IPS-18c (cell line): ENCODE results near the gene PRDM15.

ENCODE experiments used
- H3K4me3 ChIP-seq: 2 replicates; pipeline ENCODE4 v1.7.0; 2013; ENCODE audit warnings: low read depth, mild to moderate bottlenecking, low read length, moderate library complexity; ENCODE audit not compliant: insufficient read depth
- H3K9me3 ChIP-seq: one replicate; pipeline ENCODE4 v1.6.1; 2013; ENCODE audit warnings: mild to moderate bottlenecking, low read length, moderate library complexity; ENCODE audit not compliant: control insufficient read depth, insufficient read depth

The PRDM15 gene

GRCh38 chr21:41914358-41914757 is 35.2 kb upstream of the PRDM15 start:
- Histone ChIP-seq H3K4me3 (no peak overlapping the region), H3K9me3 (peaks cover 3% of the 10 kb centered on the region)

- peaks cover 3% of the 10 kb centered on the region for H3K9me3 ChIP-seq
- no peak overlapping the region for H3K4me3 ChIP-seq
Measured at GRCh38 chr21:41913230-41913629, 34.1 kb upstream of the PRDM15 start.

GRCh38 chr21:41908829-41909228 is 29.7 kb upstream of the PRDM15 start:
- Histone ChIP-seq H3K9me3 (no peaks in the 10 kb centered on the region), H3K4me3 (no peak overlapping the region)

- H3K4me3 ChIP-seq, result no peak overlapping the region
- H3K9me3 ChIP-seq, result no peaks in the 10 kb centered on the region
Measured at GRCh38 chr21:41907496-41908258, 28.5 kb upstream of the PRDM15 start.

- Histone ChIP-seq H3K9me3 (no peaks in the 10 kb centered on the region), H3K4me3 (no peak overlapping the region)
Measured at GRCh38 chr21:41906770-41907169, 27.6 kb upstream of the PRDM15 start.

- no peak overlapping the region for H3K4me3 ChIP-seq
- no peaks in the 10 kb centered on the region for H3K9me3 ChIP-seq
Measured at GRCh38 chr21:41903559-41904351, 24.6 kb upstream of the PRDM15 start.

GRCh38 chr21:41902946-41903345 is 23.8 kb upstream of the PRDM15 start:
- no peaks in the 10 kb centered on the region for H3K9me3 ChIP-seq
- no peak overlapping the region for H3K4me3 ChIP-seq

- Histone ChIP-seq H3K4me3 (no peak overlapping the region), H3K9me3 (no peaks in the 10 kb centered on the region)
Measured at GRCh38 chr21:41901782-41902181, 22.6 kb upstream of the PRDM15 start.

- Histone ChIP-seq H3K4me3 (no peak overlapping the region), H3K9me3 (no peaks in the 10 kb centered on the region)
Measured at GRCh38 chr21:41901099-41901498, 22.0 kb upstream of the PRDM15 start.

- H3K9me3 ChIP-seq, result no peaks in the 10 kb centered on the region
- no peak overlapping the region for H3K4me3 ChIP-seq
Measured at GRCh38 chr21:41900401-41900800, 21.3 kb upstream of the PRDM15 start.

GRCh38 chr21:41899426-41900202 is 20.5 kb upstream of the PRDM15 start:
- Histone ChIP-seq H3K9me3 (no peaks in the 10 kb centered on the region), H3K4me3 (no peak overlapping the region)

GRCh38 chr21:41898998-41899397 is 19.9 kb upstream of the PRDM15 start:
- H3K9me3 ChIP-seq, result no peaks in the 10 kb centered on the region
- no peak overlapping the region for H3K4me3 ChIP-seq

GRCh38 chr21:41897700-41898099 is 18.6 kb upstream of the PRDM15 start:
- H3K4me3 ChIP-seq, result no peak overlapping the region
- H3K9me3 ChIP-seq, result no peaks in the 10 kb centered on the region

GRCh38 chr21:41897047-41897669 is 18.0 kb upstream of the PRDM15 start:
- no peak overlapping the region for H3K4me3 ChIP-seq
- no peaks in the 10 kb centered on the region for H3K9me3 ChIP-seq

GRCh38 chr21:41895643-41896493 is 16.7 kb upstream of the PRDM15 start:
- Histone ChIP-seq H3K9me3 (no peaks in the 10 kb centered on the region), H3K4me3 (no peak overlapping the region)

GRCh38 chr21:41894922-41895557 is 15.9 kb upstream of the PRDM15 start:
- Histone ChIP-seq H3K9me3 (no peaks in the 10 kb centered on the region), H3K4me3 (no peak overlapping the region; the same call in 1 of the 2 replicates)
